ENCODE results near the gene NCKAP5. TPM values are rescaled to one million over a fixed set of nuclear protein-coding genes. Genes with fewer than 3 reads are reported as not detected.

NCKAP5 gene
- total and polyA plus RNA-seq, 8 donors = 0.23 to 1.5 (median 0.44) TPM

DNA sequence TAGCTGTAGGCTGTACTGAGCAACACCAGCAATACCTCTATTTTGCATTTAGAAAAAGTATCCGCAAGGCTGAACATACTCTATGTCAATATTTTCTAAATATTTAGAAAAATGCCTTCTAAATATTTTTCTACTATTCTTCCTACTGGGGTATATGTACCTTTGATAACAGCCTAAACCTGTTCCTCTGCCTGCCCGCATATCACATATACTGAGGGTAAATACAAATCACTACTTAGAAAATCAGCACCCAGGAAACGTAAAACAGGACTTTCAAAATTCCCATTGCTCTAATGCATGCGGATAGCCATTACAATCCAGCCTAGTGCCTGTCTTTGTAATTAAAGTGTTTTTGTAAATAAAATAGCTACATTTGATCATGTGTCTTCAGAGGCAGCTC is 56.1 kb downstream of the NCKAP5 start:
- Histone ChIP-seq H3K9me3 (no peaks in the 10 kb centered on the region), H3K27me3 (no peaks in the 10 kb centered on the region), H3K4me1 (no peaks in the 10 kb centered on the region), H3K27ac (no peak overlapping the region), H3K36me3 (no peaks in the 10 kb centered on the region), H3K4me3 (no peak overlapping the region)
- WGBS, 2 donors = 76 to 84% methylated on average over 4 of the region's 4 CpGs
- ATAC-seq (no peak), FAIRE-seq (no peak), DNase-seq (no peak)
- intact Hi-C loops (cut with DNase I) = no loop called here
- TF ChIP-seq, protein P1, sequence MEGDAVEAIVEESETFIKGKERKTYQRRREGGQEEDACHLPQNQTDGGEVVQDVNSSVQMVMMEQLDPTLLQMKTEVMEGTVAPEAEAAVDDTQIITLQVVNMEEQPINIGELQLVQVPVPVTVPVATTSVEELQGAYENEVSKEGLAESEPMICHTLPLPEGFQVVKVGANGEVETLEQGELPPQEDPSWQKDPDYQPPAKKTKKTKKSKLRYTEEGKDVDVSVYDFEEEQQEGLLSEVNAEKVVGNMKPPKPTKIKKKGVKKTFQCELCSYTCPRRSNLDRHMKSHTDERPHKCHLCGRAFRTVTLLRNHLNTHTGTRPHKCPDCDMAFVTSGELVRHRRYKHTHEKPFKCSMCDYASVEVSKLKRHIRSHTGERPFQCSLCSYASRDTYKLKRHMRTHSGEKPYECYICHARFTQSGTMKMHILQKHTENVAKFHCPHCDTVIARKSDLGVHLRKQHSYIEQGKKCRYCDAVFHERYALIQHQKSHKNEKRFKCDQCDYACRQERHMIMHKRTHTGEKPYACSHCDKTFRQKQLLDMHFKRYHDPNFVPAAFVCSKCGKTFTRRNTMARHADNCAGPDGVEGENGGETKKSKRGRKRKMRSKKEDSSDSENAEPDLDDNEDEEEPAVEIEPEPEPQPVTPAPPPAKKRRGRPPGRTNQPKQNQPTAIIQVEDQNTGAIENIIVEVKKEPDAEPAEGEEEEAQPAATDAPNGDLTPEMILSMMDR (IDR thresholded peaks at IDR 0.05) = no peak

DNA sequence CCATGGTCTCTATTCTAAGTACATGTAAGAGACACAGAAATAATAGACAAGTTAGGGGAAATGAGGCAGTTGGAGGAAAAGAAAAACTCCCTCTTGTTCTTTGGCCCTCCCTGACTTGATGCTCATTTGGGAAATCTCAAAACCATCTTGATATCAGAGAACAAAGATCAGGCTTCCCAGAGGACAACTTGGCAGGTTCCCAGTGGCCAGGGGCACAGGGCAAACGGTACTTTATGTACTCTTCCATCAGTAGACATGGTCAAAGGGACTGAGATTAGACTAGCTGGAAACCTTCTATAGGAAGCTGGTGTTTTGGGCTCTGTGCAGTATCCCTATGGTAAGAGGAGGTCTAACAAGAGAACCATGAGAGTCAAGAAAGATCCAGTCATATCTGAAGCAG is 56.6 kb downstream of the NCKAP5 start:
- no peaks in the 10 kb centered on the region for H3K36me3 ChIP-seq
- no peak overlapping the region for H3K4me3 ChIP-seq
- no peaks in the 10 kb centered on the region for H3K9me3 ChIP-seq
- WGBS, 2 donors = 18 to 33% methylated on average over 1 of the region's 1 CpG
- intact Hi-C loops (cut with DNase I) = no loop called here
- DNase-seq (no peak), FAIRE-seq (no peak), ATAC-seq (no peak)
- H3K27me3 ChIP-seq = no peaks in the 10 kb centered on the region
- no peaks in the 10 kb centered on the region for H3K4me1 ChIP-seq
- H3K27ac ChIP-seq = no peak overlapping the region
- TF ChIP-seq, protein P1 (IDR thresholded peaks at IDR 0.05) = no peak

DNA sequence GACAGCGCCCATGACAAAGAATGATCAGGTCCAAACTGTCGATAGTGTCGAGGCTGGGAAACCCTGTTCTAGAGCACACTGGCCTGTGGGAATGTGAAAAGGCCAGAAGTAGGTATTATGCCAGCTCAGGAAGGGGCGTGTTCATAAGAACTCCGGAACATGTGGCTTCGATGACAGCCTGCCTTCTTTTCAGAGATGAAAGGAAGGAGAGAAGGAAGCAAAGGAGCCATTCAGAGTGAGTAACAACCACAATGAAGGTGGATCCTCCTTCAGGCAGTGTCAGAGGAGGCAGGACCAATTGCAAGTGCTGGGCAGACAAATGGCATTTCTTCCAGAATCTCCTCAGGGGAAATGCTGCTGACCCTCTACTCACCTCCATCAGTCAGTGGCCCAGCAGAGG is 58.5 kb downstream of the NCKAP5 start:
- WGBS, 2 donors = 69 to 72% methylated on average over 6 of the region's 6 CpGs
- no peak for DNase-seq
- intact Hi-C loops (cut with DNase I) = no loop called here
- Histone ChIP-seq H3K9me3 (no peaks in the 10 kb centered on the region), H3K27ac (no peak overlapping the region), H3K4me1 (no peaks in the 10 kb centered on the region), H3K27me3 (no peaks in the 10 kb centered on the region), H3K36me3 (no peaks in the 10 kb centered on the region), H3K4me3 (no peak overlapping the region)
- ATAC-seq = no peak
- TF ChIP-seq, protein P1 (IDR thresholded peaks at IDR 0.05) = no peak
- FAIRE-seq = no peak

DNA sequence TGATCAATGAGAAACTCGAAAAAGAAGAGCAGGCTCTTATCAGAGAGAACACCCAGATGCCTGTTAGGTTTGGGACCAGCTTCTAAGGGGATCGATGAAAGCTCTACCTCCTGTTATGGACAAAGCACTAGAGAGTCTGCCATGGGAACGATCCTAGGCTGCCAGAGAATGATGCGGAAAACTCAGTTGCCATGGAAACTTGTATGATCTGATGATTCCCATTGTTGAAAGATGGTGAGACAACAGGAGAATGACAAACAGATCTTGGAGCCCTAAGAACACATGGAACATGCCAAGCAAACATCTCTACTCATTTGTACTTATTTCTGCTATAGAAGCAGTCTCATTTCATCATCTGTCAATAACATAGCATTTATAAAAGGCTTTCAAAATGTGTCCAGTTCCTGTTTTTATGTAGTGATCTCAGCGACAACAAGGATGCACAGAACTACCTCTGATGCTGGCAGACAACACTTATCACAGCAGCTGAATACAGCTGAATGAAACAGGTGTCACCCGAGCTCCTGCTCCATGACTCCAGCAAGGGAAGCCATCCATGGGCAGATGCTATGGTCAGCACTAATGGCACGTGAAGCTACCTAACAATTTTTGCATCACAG is 59.6 kb downstream of the NCKAP5 start:
- Histone ChIP-seq H3K9me3 (no peaks in the 10 kb centered on the region), H3K27me3 (no peaks in the 10 kb centered on the region), H3K4me3 (no peak overlapping the region), H3K36me3 (no peaks in the 10 kb centered on the region), H3K4me1 (no peaks in the 10 kb centered on the region), H3K27ac (no peak overlapping the region)
- ATAC-seq (no peak), DNase-seq (no peak), FAIRE-seq (no peak)
- TF ChIP-seq, protein P1 (IDR thresholded peaks at IDR 0.05) = no peak
- intact Hi-C loops (cut with DNase I) = no loop called here
- 61 to 73% methylated on average over 7 of the region's 7 CpGs for WGBS, 2 donors

DNA sequence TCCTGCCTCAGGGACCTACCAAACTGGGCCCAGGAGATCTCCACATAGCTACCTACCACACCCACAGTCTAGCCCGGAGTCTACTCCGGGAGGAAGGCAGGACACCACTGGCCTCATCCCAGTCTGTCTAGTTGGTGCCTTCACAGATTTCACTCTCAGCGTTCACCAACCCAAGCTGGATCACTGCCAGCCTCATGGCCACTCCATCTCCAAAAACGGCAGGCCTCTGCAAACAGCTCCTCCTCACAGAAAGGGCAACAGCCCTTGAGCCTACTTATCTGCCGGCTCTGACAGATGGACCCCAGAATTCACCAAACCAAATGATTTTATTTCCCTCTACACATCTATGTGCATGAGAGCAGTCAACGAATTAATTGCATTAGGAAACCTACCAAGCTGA is 61.3 kb downstream of the NCKAP5 start:
- FAIRE-seq = no peak
- TF ChIP-seq, protein P1 (IDR thresholded peaks at IDR 0.05) = no peak
- no peak for ATAC-seq
- Histone ChIP-seq H3K9me3 (no peaks in the 10 kb centered on the region), H3K4me1 (no peaks in the 10 kb centered on the region), H3K27ac (no peak overlapping the region), H3K27me3 (no peaks in the 10 kb centered on the region), H3K36me3 (no peaks in the 10 kb centered on the region), H3K4me3 (no peak overlapping the region)
- intact Hi-C loops (cut with DNase I) = no loop called here
- WGBS, 2 donors = 68 to 79% methylated on average over 6 of the region's 6 CpGs
- DNase-seq = no peak

All from pancreas (tissue), 10 donors.